Epithelial cell of esophagus (primary cell): ENCODE measurements around the gene PCNX1.

Experiments
- DNase-seq: peaks from one replicate; pipeline ENCODE4 v3.0.0; 2010; ENCODE audit warnings: low read depth
- H3K4me3 ChIP-seq: 2 replicates; pipeline ENCODE4 v1.5.1; 2011; ENCODE audit warnings: mild to moderate bottlenecking, low read length, control low read depth
- TF ChIP-seq, protein P1 (sequence below): IDR thresholded peaks from 2 replicates; pipeline ENCODE4 v1.5.1; 2011; ENCODE audit warnings: low read depth, mild to moderate bottlenecking, low read length, control low read depth, inconsistent platforms; ENCODE audit not compliant: insufficient read depth; ENCODE audit errors: missing control alignments

The PCNX1 gene

DNA sequence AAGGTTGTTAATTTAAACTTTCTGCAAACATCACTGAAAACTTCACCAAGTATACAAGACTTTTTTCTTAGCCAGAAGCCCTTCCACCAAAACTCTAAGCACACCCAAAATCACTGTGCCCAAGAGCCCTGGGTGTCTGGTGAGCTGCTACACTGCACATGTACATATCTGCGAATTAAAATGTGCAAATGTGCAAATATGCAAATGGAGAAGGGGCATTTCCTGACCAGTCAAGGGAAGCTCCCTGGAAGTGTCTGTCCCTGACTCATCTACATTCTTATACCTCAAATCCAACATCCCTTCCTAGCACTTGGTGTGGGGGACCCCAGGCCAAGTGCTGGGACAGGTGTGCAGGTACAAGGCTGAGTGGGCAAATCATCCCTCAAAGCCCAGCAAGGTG, 123.7 kb downstream of the PCNX1 start:
- TF ChIP-seq, protein P1, sequence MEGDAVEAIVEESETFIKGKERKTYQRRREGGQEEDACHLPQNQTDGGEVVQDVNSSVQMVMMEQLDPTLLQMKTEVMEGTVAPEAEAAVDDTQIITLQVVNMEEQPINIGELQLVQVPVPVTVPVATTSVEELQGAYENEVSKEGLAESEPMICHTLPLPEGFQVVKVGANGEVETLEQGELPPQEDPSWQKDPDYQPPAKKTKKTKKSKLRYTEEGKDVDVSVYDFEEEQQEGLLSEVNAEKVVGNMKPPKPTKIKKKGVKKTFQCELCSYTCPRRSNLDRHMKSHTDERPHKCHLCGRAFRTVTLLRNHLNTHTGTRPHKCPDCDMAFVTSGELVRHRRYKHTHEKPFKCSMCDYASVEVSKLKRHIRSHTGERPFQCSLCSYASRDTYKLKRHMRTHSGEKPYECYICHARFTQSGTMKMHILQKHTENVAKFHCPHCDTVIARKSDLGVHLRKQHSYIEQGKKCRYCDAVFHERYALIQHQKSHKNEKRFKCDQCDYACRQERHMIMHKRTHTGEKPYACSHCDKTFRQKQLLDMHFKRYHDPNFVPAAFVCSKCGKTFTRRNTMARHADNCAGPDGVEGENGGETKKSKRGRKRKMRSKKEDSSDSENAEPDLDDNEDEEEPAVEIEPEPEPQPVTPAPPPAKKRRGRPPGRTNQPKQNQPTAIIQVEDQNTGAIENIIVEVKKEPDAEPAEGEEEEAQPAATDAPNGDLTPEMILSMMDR = no peak
- no peak for DNase-seq
- H3K4me3 ChIP-seq = no peak overlapping the region

DNA sequence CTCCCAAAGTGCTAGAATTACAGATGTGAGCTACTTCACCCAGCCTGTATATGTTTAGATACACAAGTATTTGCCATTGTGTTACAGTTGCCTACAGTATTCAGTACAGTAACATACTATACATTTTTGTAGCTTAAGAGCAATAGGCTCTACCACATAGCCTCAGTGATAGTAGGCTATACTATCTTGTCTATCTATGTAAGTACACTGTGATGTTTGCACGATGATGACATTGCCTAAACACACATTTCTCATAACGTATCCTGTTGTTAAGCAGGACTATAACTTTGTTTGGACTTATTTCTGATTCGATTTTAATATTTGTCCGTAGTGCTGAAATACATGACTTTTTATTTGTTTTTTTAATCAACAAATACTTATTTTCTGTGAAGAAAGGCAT, 129.2 kb downstream of the PCNX1 start:
- H3K4me3 ChIP-seq = no peak overlapping the region
- TF ChIP-seq, protein P1 = no peak
- no peak for DNase-seq

DNA sequence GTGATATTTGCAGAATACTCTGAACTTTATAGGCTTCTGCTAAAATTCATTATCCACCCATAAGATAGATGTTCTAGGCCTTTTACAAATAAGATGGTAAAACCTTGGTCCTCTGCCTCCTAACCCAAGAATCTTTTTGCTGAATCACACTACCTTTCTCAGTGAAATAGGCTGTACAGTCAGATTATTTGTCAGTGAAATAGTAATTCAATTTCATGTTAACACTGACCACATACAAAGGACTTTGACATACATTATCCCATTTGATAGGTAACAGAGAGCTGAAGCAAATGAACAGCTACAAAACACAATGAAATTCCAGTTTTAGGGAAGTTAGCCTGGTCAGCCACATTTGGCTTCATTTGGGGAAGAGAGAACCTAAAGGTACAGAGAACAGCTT, 141.1 kb downstream of the PCNX1 start:
- TF ChIP-seq, protein P1 = no peak
- no peak overlapping the region for H3K4me3 ChIP-seq
- DNase-seq = no peak

DNA sequence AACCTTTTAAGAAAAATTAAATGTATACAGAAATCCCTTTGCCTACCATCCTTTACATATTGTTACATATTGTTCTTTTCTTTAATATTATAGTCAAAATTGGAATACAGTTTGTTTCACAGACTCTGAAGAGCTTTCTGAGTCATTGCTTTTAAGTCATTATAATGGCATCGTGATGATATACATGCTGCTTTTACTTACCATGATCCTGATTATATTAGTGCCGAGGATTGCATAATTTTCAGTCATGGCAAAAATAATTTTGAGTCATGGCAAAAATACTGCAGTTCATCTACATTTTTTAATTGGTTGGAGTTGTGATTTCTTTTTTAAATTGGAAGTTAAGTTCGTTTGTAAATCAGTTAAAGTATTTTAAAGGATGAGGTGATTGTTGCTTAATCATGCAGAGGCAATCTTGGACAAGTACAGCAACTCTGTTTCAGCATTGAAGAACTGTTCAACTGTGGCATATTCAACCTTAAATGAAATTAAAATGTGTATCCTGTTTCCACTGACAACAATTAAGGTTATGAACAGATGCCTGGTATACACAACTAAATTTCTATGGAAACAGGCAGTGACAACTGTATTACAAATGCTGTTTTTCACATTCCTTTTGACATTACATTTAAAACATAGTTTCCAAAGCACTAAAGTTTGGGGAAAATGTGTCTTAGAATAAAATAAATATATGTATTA, 142.3 kb downstream of the PCNX1 start:
- TF ChIP-seq, protein P1 = no peak
- peak; percentile 40 for DNase-seq
- H3K4me3 ChIP-seq = no peak overlapping the region

DNA sequence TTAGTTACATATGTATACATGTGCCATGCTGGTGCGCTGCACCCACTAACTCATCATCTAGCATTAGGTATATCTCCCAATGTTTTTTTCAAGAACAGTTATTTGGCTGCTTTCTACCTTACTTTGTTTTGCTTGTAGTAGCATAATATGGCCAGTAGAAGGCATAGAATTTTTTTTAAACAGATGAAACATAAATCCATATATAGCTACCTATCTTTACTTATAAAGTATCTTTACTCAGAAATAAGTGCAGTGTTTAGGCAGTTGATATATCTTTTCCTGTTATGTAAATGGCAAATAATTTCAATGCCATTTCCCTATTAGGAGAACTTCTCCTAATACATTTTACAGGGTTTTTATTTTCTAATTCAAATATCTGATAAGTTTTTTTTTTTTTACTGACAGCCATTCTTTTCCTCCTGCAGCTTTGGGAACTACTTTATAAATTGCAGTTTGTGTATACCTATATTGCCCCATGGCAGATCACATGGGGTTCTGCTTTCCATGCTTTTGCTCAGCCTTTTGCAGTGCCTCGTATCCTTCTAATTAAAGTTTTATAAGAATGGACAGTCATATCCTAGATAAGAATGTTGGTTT, 143.1 kb downstream of the PCNX1 start:
- peak; percentile 35 for DNase-seq
- TF ChIP-seq, protein P1 = peak; percentile 29
- H3K4me3 ChIP-seq = no peak overlapping the region

DNA sequence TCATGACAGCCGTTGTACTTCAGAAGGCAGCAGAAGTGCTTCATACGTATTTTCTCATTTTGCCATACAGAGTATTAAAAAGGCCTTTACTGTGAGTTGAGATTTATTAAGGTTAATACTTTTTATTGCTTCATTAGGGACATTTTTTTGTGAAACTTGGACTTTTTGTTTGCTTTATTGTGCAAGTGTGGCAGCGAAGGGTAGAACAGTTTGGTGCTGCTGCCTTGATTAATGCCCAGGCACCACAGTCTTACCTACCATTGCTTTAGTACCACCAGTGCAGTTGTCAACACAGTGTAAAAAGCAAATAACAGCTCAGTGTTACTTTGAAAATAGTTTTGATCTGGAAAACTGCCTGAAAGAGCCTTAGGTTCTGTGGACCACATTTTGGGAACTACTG, 147.4 kb downstream of the PCNX1 start:
- no peak overlapping the region for H3K4me3 ChIP-seq
- no peak for DNase-seq
- TF ChIP-seq, protein P1 = no peak

DNA sequence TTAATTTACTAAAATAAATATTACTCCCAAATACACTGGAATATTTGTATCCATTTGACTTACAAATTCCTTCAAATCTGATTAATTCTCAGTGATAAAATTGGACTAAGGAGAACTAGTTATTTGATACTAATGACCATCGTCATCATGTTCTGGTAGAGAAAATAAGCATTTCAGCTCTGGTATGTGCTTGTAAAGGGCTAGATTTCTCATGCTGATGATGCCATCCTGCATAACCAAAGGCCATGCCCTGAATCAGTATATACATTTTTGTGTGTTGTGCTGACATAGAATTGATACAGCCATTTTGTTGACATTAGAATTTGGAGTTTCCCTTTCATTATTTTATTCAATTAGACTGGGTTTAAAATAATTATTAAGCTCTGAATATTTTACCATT, 148.9 kb downstream of the PCNX1 start:
- no peak for DNase-seq
- H3K4me3 ChIP-seq = no peak overlapping the region
- TF ChIP-seq, protein P1 = no peak
